Measurements from ENCODE around the gene CUL4B. TPM values are rescaled to one million over a fixed set of nuclear protein-coding genes. Genes with fewer than 3 reads are reported as not detected.

CUL4B gene
- total and polyA plus RNA-seq, 10 of the 15 experiments (the other 5 are each of a cell fraction or from before 2014, with no cell fraction given): 11.0 to 37.3 (median 24.4) TPM

GRCh38 chrX:120477453-120477852 lies 83.3 kb downstream of the CUL4B start:
- in situ Hi-C loops (cut with MboI): no loop called here
- Histone ChIP-seq H3K27ac (ENCODE audit: control insufficient read depth, insufficient read depth) (no peak overlapping the region), H3K4me1 (ENCODE audit: control insufficient read depth, insufficient read depth, low read length) (no peaks in the 10 kb centered on the region), H3K9me3 (replicated peaks; ENCODE audit: control insufficient read depth, insufficient read depth, low read length) (no peaks in the 10 kb centered on the region), H3K4me3 (no peak overlapping the region), H3K27me3 (replicated peaks in 1 of 2; ENCODE audit: control insufficient read depth in 2 of 2, insufficient read depth in 2 of 2, low read length in 1 of 2) (no peaks in the 10 kb centered on the region), H3K4me2 (ENCODE audit: control insufficient read depth, insufficient read depth) (no peak overlapping the region), H3K79me2 (ENCODE audit: control insufficient read depth, insufficient read depth, low read length) (no peaks in the 10 kb centered on the region), H3K36me3 (ENCODE audit: control insufficient read depth in 2 of 2, insufficient read depth in 2 of 2, low read length in 1 of 2) (no peaks in the 10 kb centered on the region), H4K20me1 (ENCODE audit: control insufficient read depth, insufficient read depth) (no peaks in the 10 kb centered on the region), H3K9ac (ENCODE audit: control insufficient read depth, insufficient read depth, low read length) (no peak overlapping the region), H2AFZ (ENCODE audit: control insufficient read depth, low read depth, low read length) (no peak overlapping the region)
- no peak for DNase-seq (ENCODE audit: low read depth, low spot score)
- no peak for ATAC-seq
- ChIA-PET POLR2A (no interaction called here), RAD21 (ENCODE audit: unreplicated experiment) (interaction anchor here (0.7 kb wide), 1 partner anchor 159 kb away, joined by 4 read pairs; no protein-coding TSS in a partner anchor), CTCF (interaction anchor here (0.9 to 1.4 kb wide), 6 partner anchors 18 to 297 kb away, joined by 3 read pairs; no protein-coding TSS in a partner anchor), SMC1A (ENCODE audit: uncharacterized antibody, unreplicated experiment) (interaction anchor here (0.8 to 2.1 kb wide), 5 partner anchors 8 to 263 kb away, joined by 3 to 7 read pairs (median 4); no protein-coding TSS in a partner anchor)
- intact Hi-C loops (cut with micrococcal nuclease; ENCODE audit: unreplicated experiment): loop anchor here (5.0 kb wide), 1 partner anchor 110 kb away; no protein-coding TSS in a partner anchor
- BruUV-seq (replicated peaks): no TSS peak
- TF ChIP-seq SUPT20H (IDR thresholded peaks at IDR 0.05; ENCODE audit: borderline replicate concordance, control insufficient read depth, low read depth, low read length): no peak
- TF ChIP-seq MYB (IDR thresholded peaks at IDR 0.05; ENCODE audit: borderline replicate concordance, low read depth, low read length): no peak
- no peak for TF ChIP-seq SPI1 (IDR thresholded peaks at IDR 0.05; ENCODE audit: borderline replicate concordance, insufficient read depth, low read depth, low read length)
- TF ChIP-seq, protein P1, sequence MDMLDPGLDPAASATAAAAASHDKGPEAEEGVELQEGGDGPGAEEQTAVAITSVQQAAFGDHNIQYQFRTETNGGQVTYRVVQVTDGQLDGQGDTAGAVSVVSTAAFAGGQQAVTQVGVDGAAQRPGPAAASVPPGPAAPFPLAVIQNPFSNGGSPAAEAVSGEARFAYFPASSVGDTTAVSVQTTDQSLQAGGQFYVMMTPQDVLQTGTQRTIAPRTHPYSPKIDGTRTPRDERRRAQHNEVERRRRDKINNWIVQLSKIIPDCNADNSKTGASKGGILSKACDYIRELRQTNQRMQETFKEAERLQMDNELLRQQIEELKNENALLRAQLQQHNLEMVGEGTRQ (IDR thresholded peaks at IDR 0.05; ENCODE audit: borderline replicate concordance, low read depth, low read length): no peak
- no peak for TF ChIP-seq CBFB (IDR thresholded peaks at IDR 0.05; ENCODE audit: low read depth)
- no peak for TF ChIP-seq NFXL1 (IDR thresholded peaks at IDR 0.05; ENCODE audit: borderline replicate concordance)
- no peak for TF ChIP-seq STAT3 (IDR thresholded peaks at IDR 0.05; ENCODE audit: low read depth, low read length)
- no peak for TF ChIP-seq RCOR1 (conservative IDR thresholded peaks at IDR 0.05; ENCODE audit: low read depth, low read length)
- no peak for TF ChIP-seq USF1 (IDR thresholded peaks at IDR 0.05; ENCODE audit: borderline replicate concordance, extremely low read length, insufficient read depth, low read depth, low read length)
- TF ChIP-seq LARP7 (IDR thresholded peaks at IDR 0.05): no peak
- no peak for TF ChIP-seq NR2C1 (IDR thresholded peaks at IDR 0.05)
- no peak for TF ChIP-seq NFYB (IDR thresholded peaks at IDR 0.05; ENCODE audit: insufficient read depth, low read depth, low read length)
- TF ChIP-seq NFIC (IDR thresholded peaks at IDR 0.05; ENCODE audit: low read depth, low read length): no peak
- FAIRE-seq: no peak
- WGBS (ENCODE audit: insufficient coverage, insufficient replicate concordance, low lambda C conversion rate, missing lambda C conversion rate): 82% methylated on average over 3 of the region's 3 CpGs

All from GM12878 (cell line).